Activated CD8-positive, alpha-beta memory T cell treated with anti-CD3 and anti-CD28 coated beads, Interleukin-2, amount 50 U/mL, for 1 hour (primary cell): ENCODE measurements around the gene KCNT1.
"Not testable (repeated sequence)": the region's sequence is repeated elsewhere in the genome, so short reads cannot be mapped to it uniquely, and the experiment has no call there.

Source experiments
- DNase-seq: peaks from one replicate; pipeline ENCODE4 v3.0.0-alpha.2; 2020; ENCODE audit errors: extremely low read depth

KCNT1 gene

DNA sequence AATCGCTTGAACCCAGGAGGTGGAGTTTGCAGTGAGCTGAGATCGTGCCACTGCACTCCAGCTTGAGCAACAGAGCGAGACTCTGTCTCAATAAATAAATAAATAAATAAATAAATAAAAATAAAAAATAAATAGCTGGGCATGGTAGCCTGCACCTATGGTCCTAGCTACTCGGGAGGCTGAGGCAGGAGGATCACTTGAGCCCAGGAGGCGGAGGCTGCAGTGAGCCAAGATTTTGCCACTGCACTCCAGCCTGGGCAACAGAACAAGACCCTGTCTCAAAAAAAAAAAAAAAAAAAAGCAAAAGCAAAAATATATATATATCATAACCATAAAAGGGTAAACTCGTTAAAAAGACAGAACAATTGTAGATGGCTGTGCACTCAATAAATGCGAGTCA, 29.2 kb upstream of the KCNT1 start:
- not testable (repeated sequence) for DNase-seq

DNA sequence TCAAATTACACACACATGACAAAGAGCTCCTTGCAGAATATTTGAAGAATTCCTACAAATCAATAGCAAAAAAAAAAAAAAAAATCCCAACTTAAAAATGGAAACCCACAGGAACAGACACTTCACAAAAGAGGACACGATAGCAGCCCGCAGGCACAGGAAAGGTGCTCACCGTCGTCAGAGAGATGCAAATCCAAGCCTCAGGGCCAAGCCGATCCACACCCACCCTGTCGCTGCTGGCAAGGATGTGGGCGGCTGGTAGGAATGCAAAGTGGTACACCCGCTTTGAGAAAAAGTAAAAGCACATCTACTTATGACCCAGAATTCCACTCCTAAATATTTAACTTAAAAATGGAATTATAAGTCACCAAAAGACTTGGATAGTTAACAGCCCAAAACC, 28.0 kb upstream of the KCNT1 start:
- no peak for DNase-seq

DNA sequence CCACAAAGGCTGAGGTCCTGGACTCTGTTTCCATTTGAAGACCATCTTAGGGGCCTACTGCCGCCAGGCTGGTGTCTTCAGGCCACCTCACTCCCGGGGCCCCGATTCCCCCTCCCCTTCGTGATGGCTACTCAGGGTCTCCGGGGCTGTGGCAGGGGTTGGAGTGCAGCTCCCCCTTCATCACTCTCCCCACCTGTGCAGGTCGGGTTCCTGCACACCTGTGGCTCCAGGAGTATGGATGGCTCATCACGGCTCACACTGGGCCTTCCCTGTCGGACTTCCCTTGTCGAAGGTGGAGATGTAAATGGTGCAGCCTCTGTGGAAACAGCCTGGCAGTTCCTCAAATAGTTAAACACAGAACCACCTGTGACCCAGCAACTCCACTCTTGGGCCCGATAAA, 27.0 kb upstream of the KCNT1 start:
- DNase-seq = no peak

DNA sequence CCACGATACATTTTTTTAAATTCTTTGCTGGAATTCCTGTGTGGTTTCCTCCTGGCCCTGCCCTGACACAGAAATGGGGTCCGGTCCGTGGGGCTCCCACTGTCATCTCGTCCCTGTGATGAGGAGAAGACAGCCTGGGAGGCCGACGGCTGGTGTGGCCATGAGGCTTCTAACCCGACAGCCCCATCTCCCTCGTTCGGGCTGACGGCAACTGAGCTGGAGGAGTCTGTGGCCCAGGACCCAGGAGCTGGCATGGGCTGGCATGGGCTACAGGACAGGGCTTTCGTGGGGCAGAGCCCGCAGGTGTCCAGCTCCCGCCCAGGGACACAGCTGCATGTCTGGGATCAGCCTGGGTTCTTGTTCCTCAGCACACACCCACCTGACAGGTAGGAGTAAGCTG, 25.1 kb upstream of the KCNT1 start:
- DNase-seq = no peak

DNA sequence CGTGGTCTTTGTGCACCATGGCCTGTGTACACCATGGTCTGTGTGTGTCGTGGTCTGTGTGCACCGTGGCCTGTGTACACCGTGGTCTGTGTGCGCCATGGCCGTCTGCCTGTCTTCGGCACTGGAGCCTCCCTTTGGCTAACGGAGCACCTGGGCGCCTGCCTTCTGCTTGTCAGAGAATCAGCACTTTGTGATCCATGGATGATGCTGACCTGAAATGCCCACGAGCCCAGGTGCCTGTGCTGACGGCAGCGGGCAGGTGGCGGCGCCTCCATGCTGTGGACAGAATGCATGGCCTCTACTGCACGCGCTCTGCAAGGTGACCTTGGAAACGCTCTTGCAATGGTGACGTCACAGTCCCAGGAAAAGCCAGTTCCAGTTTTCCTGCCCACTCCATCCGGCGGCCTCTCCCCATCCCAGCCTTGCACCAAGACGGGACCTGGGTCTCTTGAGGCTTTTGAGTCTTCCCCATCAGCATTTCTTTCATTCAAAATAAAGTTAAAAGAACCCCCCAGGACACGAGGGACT, 24.3 kb upstream of the KCNT1 start:
- DNase-seq = no peak

DNA sequence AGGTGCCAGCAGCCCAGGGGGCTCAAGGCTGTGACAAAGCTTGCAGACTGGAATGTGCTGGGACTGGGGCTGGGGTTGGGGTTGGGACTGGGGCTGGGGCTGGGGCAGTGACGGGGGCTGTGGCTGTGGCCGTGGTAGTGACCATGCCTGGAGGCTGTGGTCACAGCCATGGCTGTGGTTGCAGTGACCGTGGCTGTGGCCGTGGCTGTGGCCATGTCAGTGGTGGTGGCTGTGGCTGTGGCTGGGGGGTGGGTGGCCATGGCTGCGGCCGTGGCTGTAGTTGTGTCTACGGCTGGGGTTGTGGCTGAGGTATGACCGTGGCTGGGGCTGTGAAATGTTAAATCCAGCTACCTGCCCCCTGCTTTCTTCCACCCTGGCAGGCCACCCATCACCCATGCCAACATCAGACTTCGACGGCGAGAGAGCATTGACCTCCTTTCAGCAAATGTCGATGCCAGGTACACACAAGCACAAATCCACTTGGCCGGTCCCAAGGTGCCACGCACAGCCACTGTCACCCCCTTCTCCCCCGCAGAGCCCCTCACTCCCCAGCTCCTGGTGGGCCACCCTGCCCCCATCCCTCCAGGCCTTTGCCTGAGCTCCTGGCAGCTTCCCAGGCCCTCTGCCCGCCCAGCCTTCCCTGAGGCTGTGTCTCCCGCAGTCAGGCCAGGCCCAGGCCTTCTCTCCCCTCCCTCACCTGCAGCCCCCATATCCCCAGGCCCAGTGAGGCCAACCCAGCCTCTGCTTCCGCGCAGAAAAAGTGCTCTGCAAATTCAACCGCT, 23.6 kb upstream of the KCNT1 start:
- DNase-seq = no peak

DNA sequence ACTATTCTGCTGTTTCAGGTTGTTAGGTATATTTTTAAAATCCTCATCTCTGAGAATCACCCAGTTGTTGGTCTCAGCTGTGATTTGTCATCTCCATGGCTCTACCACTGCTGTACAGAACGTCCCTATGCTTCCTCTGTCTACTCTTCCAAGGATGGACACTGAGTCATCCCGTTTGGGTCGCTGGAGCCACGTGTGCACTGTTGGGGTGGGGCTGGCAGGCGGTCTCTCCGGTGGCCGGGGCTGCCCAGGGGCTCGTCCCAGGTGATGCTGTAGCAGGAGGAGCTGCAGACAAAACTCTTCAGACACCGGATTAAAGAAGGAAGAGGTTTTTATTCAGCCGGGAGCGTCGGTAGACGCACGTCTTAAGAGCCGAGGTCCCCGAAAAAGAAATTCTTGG, 21.9 kb upstream of the KCNT1 start:
- no peak for DNase-seq

DNA sequence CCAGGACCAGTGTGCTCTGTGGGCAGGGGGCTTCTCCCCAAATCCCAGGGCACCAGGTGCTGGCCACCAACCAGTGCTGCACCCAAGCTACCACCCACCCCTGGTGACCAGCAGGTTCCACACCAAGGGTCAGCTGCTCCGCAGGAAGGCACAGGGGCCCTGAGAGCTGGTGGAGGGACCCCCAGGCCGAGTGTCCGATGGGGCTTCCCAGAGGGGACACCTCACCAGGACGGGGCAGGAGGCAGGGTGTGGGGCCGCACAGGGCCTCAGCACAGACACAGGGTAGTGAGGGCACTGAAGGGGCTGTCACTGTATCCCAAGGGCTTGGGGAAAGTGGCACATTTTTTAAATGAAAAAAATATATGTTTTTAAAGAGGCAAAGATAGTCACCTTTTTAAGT, 20.8 kb upstream of the KCNT1 start:
- no peak for DNase-seq

DNA sequence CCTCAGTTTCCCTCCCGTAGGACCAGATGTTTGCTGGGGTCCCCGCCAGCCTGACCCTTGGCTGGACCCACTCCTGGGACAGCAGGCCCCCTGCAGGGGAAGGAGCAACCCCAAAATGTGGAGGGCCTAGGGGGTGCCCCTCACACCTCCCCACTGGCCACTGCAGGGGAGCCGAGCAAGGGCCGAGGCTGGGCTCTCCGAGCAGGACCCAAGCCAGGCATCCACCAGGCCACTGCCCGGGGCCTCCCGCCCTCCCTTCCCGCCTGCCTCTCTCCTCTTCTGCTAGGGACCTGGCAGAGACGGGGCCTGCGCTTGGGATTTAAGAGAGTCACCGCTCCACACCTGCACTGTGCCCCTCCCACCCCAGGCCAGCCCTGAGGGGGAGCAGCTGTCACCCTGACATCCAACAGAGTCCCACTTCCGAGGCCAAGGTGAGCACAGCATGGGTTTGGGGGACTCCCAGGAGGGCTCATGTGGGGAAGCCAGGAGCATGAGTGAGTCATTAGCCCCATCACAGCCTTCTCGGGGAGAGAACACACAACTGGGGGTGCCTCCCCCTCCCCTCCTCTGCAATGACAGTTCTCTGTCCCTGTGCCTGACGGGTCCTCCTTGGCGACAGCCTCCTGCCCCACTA, 18.5 kb upstream of the KCNT1 start:
- no peak for DNase-seq

DNA sequence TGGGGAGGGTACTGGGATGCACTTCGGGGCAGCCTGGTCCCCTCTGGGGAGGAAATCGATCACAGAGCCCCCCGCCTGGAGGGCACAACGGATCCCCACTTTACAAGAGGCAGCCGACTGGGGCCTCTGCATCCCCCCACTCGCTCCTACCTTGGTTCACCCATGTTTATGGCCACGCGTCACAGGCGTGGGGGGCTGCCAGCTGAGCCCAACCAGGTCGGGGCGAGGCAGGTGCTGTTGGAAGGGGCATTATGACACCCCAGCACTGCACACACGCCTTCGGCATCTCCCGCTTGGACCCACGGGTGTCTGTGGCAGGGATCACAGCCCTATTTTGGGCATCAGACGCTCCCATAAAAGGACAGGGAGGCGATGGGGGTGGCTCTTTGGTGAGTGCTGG, 17.3 kb upstream of the KCNT1 start:
- no peak for DNase-seq

DNA sequence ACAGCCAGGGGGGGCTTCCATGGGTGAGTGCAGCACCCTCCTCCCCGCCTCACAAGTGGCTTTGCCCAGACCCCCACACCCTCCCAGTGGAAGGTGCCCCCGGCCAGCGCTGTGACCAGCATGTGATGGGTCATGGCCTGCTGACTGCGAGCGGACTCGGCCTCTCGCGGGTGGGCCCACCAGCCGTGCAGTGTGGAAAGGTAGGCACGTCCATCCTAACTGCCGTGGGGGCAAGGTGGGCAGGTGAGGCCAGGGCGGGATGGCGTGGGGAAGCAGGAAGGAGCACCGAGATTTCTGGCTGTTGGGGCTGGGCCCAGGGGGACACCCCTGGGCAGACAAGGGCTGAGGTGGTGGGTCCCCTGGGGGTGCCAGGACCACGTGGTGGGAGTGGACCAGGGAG, 14.8 kb upstream of the KCNT1 start:
- DNase-seq = no peak

DNA sequence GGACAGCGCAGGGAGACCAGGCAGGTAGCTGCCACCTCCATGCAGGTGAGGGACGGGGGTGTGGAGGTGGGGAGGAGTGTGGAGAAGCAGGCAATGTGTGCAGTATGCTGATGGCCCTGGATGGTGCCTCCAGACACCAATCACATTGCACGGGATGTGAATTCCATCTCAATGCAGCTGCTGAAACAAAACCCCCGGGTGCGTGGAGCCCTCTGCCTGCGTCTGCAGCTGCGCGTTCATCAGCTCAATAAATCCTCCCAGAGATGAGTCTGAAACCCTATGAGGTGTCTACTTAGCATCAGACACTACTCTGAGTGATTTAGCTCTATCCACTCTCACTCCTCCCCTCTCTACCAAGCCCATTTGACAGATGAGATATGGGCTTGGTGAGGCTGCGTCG, 13.0 kb upstream of the KCNT1 start:
- DNase-seq = no peak

DNA sequence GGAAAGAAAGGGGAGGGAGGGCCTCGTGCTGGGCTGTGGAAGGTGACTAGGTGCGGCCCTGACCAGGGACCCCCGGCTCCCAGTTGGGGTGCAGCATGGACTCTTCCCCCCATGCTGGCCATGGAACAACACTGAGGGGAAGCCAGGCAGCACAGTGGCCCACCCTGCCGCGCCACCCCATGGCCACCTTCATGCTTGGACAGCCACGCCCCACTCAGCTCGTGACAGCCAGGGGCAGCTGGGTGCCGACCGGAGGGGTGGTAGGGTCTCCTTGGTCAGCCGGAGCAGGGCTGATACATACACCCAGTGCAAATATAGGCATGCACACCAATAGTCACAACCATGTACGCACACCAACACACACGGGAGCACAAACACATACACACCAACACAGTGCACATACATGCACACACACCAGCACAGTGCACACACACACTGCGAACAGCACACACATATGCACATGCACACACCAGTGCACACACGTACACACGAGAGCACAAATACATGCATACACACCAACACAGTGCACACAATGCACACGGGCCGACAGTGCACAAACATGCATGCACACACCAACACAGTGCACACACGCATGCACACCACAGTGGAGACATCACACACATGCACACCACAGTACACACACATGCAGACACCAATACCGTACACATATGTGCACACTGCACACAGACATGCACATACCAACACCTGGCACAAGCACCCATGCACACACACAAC, 11.0 kb upstream of the KCNT1 start:
- no peak for DNase-seq

DNA sequence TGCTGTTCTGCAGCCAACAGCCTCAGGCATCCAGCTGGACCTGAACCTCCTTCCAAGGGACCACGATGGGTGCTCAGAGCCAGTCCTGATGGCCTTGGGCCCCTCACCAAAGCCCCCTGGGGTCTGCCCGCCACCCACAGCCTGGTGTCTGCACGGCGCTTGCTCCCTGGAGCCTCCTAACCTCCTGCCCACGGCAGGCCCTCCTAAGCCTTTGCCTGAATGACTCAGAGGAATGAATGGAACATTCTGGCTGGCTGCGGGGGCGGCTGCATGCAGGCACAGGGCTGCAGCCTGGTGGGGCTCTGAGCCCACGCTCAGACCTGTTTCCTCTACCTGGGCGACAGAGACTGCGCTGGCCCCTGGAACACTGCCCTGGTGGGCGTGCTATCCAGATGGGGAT, 9.6 kb upstream of the KCNT1 start:
- DNase-seq = no peak

DNA sequence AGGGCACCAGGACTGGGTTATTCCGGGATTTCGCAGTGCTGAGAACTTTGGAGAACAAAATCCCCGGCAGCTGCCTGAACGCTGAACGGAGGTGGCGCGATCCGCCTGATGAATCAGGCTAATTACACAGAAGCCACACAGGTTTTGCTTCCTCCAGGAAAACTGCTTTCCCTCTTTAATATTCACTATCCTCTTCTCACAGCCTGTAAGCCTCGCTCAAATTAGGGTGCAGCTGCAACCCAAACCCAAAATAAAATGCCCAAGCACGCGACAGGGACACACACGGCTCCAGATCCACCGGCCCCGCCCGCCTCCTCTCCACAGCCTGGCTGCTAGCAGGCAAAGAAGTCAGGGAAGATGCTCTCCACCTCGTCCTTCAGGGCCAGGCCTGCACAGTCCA, 8.7 kb upstream of the KCNT1 start:
- no peak for DNase-seq

DNA sequence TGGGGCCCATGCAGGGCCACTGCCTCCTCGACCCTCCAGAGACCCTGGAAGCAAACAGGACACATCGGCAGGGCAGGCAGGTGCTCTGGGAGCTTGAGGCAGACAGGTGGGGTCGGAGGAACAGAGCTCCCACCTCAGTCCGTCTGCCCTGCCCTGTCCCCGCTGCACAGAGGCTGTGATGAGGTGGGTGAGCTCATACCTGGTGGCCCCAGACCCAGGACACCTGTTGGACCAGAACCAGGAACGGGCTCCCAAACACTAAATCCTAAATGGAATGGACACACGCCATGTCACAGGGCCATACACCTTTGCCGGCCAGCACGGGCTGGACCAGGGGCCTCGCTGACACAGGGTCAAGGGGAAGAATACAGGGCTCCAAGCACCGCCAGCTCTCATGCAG, 8.2 kb upstream of the KCNT1 start:
- DNase-seq = no peak

DNA sequence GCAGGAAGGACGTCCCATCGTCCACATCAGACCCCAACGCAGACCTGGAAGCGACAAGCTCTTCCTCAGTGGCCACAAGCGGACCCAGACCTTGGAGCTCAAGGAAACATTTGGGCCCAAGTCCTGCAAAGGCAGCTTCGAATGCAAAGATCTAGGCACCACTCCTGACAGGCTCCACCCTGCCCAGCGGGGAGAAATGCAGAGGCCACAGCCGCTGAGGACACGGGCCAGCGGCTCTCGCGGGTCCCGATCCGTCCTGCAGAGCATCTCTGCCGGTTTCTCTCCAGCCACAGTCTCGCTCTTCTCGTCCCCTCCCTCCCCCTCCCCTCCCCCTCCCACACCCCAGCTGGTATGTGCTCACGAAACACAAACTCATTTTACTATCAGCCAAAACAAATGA, 7.6 kb upstream of the KCNT1 start:
- DNase-seq = no peak

DNA sequence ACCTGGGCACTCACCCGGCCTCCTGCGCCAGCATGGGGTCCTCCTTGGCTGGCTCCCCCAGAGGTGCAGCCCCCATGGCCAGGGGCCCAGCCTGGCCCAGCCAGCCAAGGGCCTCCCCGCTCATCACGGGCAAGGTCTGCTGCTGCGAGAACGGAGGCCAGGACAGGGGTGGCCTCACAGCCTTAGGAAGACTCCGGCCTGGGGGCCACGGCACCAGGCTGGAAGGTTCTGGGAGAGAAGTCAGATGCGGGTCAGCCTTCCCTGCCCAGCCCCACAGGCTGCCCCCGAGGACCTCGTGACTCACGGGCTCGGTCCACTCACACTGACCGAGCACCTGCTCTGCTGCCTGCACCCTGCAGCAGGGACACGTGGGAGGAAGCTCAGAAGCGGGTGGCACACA, 6.9 kb upstream of the KCNT1 start:
- no peak for DNase-seq

DNA sequence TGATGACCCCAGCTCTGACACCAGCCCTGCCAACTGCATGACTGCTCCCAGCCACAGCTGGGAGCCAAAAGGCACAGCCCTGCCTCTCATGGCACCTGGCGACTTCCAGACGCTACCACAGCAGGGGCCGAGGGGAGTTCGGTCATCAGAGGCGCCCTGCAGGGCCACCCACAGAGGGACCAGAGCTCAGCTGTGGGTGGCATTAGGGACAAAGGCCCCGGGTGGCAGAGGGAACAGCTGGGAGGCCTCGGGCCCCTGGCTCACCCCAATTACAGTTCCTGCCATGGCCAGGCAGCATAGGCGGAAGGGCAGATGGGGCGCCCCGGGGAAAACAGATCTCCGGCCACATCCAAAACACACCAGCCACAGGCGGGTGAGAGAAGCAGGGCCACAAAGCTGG, 6.3 kb upstream of the KCNT1 start:
- no peak for DNase-seq

DNA sequence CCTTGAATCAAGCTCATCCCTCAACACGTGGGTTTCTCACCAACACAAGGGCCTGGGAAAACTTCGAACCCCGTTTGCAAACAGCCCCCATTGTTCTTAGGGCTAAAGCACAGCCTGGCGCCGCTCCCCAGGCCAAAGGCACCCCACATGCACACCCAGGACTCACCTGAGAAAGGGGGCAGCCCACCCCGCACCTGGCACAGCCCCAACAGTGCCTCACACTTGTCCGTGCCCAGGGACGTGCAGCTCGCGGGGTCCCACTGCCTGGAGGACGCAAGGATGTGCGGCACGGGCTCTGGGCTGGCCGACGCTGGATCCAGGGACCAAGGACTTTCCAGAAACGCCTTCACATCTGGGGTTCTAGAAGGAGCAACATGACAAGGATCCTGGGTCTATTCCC, 5.5 kb upstream of the KCNT1 start:
- DNase-seq = no peak

DNA sequence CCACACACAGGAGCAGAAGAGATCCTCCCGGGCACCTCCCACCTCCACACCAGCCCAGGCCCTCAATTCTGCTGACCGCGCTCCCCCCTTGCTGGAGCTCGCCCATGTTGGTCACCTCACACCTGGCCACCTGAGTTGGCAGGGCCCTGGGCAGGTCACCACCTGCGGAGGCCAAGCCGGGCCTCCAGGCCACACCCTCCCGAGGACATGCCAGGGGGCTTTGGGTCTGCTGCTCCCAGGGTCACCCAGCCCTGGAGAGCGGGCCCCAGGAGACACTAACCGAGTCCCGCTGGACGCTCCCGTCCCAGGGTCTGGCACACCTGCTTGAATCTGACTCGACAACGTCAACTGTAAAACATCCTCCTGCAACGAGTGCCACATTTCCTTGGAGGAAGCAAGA, 4.8 kb upstream of the KCNT1 start:
- no peak for DNase-seq

DNA sequence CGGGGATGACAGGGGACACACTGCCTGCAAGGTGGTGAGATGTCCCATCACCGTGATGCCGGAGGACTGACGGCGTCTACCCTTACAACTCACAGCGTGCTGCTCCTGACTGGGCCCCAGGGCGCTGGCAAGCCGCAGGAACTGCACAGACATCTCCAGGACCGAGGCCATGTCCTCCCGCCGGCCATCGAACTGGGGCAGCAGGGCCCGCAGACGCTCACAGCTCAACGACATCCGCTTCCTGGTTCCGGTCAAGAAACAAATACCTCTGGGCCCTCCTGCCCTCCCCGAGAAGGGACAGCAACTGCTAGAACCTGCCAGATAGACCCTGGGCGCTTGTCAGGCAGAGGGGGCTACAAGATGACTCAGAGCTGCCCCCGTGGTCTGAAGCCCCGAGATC, 3.7 kb upstream of the KCNT1 start:
- no peak for DNase-seq

DNA sequence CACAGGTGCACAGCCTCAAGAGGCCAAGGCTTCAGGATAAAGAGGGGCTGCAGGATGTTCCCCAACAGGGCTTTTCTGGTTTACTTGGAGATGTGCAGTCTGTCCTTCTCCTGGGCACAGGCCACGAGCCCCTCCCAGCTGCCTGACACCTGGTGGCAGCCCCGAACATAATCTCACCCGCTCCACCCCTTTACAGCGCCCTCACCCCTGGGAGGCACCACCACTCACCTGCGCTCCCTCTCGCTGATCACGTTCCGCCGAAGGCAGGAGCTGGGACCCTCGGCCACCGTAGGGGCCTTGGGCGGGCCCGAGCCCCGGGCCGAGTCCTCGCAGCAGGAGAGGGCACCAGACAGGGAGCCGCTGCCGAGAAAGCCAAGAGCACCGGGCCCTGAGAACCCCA, 3.2 kb upstream of the KCNT1 start:
- DNase-seq = no peak
